CD4-positive, alpha-beta T cell treated with Interleukin-4 for 1 hour (primary cell): ENCODE data around the gene OTUB2.
A peak's percentile ranks its signal among the peaks of the same experiment; 100 is the strongest.

Source experiments
- DNase-seq, 2 donors: peaks; one replicate each; pipeline ENCODE4 v3.0.0-alpha.2; 2020 to 2022

OTUB2 gene

DNA sequence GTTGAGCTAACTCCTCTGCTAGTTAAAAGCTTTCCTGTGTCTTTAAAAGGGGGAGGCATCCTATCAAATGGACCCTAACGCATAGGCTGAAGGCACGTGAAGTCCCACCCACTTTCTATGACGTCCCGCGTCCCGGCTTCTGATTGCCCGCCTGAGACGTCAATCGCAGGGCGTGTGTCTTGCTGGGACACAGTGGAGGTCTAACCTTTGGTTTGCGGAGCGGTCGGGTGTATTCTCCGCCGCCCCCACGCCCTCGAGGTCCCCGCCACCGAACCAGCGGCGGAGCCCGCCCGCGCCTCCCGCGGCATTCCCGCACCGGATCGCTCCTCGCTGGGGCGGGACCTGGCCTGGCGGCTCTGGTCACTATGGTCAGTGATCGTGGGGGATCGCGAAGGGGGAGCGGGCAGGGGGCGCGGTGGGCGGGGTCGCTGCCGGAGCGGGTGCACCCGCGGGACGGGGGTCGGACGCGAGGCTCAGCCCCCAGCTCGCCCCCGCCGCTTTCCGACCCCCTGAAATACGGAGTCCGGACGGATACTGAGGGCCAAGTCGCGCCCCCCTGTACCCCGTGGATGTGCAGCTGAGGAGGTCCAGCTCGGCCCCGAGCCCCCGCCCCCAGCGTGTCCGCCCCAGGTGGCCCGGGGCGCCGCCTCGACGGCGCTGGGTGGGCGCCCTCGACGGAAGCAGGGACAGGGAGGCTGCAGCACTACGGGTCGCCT is at the start of gene OTUB2:
OTUB2 (plus strand) TSS at position 168 of the 716 bp plus-strand sequence; CDS start at position 366, 198 bp downstream.
- peak; percentile 98 to 99 for DNase-seq

DNA sequence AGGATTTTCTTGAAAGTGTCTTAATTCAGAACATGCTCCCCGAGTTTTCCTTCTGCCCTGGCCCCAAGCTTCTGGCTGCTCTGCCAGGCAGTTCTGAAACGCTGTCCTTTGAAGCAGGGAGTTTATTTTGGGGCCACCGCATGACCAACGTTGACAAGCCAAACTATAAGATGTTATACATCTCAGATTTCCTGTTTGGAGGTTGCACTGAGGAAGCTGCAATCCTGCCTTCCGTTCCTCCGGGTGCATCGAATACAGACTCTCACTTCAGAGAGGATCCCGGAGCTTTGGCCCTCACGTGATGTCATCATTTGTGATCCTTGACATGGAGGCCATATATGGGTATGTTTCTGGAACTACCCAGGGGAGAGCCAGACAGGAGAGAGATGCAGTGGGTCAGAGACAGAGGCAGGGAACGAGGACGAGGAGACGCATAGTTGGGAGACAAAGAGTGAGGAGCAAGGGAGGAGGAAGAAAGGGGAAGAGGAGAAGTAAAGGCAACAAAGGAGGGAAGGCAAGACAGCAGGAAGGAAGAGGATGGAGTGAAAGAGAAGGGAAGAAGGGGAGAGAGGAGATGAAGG is 49.6 kb upstream of the OTUB2 start, which contains the start of gene ASB2:
ASB2 (minus strand) TSS at position 94 of the 581 bp plus-strand sequence. CDS start 12,031 bp downstream, outside the sequence.
- no peak for DNase-seq

DNA sequence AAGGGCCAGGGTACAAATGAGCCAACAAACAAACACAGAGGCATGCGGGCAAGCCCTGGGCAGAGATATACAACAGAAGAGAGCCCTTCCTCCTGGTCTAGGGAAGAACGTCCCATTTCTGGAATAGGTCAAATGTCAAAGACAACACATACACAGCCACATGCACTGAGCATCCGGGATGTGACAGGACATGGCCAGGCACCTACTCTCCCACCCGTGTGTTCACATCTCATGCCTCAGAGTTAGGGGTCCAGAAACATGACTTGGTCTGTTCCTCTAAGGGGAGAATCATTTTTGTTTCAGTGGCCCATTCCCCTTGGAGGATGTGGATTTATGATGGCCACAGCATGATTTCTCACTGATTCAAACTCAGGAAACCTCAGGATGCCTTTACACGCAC is 49.0 kb upstream of the OTUB2 start:
- DNase-seq, result no peak

DNA sequence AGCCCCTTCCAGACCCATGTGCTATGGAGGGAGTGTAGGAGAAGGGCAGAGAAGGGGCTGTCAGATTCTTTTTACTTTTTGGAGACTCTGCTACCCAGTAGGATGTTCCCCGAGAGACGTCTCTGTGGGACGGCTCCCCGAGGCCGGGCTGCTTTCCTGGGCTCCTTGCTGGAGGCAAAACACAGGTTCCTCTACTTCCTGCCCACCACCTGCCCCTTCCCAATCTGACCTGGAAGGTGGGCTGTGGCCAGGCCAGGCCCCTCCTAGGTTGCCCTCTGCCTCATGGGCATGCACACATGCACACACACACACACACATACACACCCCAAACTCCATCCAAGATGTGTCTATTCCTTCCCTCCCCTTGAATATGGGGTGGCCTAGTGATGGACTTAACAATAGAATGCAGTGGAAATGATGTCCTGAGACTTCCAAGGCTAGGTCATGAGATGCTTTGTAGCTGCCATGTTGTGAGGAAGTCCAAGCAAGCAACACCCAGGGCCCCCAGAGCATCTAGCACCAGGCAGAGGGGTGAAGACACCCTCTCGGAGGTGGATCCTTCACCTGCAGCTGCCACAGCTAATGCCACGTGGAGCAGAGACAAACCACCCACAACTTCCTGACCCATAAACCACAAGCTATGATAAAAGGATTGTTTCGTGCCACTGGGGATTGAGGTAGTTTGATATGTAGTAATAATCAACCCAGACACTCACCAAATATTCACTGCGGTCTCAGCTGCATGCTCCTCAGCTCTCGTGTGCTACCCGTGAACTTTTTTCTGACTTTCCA is 48.2 kb upstream of the OTUB2 start:
- peak; percentile 75 to 84 for DNase-seq

DNA sequence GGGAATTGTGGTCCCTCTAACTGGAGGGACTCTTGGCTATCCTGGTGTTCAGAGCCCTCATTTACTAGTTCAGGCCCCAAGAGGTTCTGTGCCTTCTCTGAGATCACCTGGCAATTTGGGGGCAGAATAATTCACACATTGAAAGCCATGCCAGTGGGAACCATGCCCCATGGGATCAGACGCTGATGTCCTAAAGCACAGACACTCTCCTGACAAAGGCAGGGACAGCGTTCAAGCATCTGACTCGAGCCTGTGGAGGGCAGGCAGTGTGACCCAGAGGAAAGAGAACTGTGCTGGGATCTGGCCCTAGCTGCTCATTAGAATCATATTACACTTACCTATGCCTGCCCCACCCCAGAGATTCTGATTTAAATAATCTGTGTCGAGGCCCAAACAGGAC is 47.4 kb upstream of the OTUB2 start:
- no peak for DNase-seq

DNA sequence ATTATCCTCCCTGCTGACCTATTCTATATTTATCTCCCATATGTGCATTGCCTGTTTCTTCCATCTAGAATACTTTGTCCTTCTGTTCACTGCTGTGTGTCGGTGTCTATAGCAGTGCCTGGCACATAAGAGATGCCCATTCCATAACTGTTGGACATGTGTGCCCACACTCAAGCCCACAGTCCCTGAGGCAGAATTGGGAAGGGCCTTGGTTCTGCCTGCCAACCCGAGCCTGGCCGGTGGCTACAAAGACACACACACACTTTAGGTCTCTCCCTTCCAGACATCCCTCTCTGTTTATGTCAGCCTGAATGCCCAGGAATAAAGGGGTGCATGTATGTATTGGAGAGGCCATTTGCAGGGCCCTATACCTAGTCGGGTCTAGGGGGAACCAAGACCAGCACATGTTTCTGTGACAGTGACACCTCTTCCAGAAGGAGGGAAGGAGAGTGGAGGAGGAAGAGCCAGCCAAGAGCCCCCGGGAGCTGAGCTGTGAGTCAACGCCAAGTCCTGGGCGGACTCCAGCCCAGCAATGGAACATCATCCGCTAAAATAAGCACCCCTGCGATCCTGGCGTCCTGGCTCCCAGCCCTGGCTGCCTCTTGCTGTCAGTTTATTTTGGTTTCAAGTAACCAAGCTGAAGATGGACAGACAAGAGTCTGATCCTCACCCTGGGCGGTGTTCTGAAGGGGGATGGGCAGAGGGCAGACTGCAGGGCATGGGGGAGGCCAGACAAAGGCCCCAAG is 45.5 kb upstream of the OTUB2 start:
- DNase-seq, result no peak

DNA sequence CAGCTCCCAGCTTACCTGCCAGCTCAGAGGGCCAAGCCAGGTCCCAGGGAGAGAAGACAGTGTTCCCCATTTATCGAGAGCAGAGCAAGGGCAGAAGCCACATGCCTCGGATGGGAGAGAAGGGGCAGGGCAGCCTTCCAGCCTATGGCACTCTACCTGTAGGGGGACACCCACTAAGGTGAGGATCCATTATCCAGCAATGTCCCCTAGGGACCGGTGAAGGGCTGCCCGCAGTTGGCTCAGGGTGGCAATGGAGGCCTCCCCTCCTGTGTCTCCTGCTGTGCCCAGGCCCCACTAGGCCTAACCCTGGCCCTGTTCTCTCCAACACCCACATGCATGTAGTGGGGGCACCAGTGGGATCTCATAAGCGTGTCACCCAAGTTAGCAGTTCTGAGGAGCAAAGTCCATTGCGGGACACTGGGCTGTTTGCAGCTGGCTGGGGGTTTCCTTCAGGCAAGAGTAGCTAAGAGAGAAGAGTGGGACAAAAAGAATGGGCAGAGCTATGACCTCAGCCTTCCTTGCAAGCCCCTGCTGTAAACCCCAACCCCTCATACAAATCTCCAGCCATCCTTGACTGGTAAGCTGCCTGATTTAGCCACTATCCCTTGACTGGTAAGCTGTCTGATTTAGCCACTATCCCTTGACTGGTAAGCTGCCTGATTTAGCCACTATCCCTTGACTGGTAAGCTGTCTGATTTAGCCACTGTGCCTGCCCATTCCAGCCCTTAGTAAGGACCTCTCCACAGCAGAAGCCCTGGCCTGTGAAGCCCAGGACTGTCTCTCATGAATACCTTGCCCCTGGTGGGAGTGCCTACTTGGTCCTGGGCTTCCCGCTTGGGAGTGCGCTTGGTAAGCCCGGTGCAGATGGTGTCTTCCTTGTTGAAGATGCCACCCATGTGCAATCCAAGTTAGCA is 44.6 kb upstream of the OTUB2 start:
- no peak for DNase-seq

DNA sequence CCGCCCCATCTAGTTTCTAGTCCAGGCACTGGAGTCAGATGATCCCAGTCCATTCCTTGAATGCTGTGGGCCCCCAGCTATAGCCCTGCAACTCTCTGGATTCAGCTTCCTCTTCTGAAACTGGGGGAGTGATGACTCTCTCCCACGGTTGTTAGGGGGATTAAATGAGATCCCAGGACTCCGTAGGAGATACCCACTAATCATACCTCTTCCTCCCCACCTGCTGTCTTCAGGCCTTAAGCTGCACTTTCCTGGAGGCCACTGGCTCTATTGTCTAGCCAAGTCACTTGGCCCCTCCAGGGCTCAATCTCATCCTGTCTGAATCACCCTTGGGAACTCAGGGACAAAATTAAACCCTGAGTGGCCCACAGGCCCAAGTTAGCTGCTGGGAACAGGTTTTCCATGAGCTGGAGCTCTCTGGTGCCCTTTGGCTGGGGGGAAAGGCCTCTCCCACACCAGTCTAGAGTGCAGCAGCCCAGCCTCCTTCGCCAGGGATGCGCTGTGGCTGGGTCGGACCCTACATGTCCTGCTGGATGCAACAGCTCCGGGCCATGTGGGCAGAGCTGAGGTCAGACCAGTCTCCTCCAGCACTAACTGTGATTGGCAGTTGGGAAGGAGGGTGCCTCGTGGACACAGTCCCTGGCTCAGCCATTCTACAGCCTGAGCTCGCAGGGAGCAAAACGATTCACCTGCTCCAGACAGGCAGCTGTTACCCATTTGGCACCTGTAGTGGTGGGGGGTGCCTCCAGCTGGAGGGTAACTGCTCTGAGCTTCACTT is 43.7 kb upstream of the OTUB2 start:
- DNase-seq, result no peak

DNA sequence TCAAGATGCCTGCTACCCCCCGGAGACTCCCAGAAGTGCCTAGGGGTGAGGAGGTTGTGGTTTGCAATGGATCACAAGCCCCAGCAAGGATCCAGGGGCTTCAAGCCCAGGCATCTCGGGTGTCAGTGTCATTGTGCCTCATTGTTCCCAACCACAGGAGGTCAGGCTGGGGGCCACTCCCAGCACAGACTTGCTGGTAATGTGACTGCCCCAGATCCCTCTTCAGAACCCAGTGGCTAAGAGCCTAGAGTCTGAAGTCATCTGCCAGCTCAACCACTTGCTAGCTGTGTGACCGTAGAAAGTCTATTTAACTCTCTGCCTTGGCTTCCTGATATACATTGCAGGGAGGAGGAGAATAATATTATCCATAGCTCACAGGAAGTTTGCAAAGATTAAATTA is 42.1 kb upstream of the OTUB2 start:
- no peak for DNase-seq

DNA sequence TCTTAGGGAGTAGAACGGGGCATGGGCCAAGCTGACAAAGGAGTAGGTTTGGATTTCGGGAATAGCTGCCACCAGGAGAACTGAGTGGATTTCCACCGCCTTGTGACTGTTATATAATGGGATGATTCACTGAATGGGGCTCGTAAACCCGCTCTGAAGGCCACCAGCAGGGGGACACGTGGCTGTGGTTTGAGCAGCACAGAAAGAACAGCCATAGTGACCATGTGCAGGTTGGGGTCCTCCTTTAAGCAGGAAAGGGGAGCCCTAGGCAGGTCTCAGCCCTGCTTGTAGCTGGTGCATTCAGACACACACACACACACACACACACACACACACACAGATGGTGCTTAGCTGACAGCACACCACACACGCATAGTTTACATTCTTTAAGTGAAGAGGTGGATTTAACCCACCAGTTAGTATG is 41.1 kb upstream of the OTUB2 start:
- DNase-seq, result no peak

DNA sequence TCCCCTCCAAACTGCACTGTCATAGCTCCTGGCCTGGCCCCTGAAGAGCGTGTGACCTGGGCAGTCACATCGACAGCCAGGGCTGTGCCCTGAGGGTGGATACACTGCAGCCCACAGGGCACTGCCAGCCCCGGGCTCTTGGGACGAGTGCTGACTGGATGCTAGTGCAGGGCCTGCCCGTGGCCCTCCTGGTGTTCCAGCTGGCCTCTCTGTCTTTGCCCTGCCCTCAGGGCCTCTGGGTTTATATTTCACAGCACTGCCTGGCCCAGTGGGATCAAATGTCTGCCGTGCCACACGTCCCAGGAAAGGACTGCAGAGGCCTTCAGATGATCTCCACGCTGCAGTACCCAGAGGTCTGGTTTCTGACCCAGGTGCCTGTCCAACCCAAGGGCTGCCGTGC is 39.2 kb upstream of the OTUB2 start:
- no peak for DNase-seq

DNA sequence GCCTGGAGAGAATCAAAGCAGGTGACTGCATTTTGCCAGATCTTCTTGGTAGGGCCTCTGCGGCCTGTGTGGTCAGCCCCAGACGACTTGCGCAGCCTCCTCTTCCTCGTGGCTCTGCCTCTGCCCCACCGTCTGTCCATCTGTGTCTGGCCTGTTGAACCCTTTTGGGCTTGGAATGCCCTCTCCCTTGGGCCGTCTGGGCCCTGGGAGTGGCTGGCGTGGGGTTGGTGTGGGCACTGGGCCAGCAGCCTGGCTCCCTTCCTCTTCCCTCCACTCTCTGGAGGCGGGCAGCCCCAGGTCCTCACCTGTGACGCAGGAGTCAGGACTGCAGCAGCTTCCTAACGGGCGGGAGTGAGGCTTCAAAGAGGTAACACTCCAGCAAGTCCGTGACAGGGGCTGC is 38.8 kb upstream of the OTUB2 start:
- no peak for DNase-seq

DNA sequence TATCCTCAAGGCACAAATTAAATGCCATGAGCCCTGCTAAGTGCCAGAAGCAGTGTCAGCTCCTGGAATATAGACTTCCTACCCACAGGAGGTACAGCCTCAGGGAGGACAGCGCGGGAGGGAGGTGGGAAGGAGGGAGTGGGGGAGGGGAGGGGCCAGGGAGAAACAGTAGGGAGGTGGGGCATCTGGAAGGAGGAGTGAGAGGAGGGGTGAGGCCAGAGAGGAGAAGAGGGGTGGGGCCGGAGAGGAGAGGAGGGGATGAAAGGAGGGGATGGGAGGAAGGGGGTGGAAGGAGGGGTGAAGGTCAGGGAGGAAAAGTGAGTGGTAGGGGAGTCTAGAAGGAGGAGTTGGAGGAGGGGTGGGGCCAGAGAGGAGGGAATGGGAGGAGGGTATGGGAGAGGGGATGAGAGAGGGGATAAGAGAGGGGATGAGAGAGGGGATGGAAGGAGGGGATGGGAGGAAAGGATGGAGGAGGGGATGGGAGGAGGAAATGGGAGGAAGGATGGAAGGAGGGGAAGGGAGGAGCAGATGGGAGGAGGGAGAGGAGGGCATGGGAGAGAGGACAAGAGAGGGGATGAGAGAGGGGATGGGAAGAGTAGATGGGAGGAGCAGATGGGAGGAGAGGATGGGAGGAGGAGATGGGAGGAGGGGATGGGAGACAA is 38.2 kb upstream of the OTUB2 start:
- no peak for DNase-seq

DNA sequence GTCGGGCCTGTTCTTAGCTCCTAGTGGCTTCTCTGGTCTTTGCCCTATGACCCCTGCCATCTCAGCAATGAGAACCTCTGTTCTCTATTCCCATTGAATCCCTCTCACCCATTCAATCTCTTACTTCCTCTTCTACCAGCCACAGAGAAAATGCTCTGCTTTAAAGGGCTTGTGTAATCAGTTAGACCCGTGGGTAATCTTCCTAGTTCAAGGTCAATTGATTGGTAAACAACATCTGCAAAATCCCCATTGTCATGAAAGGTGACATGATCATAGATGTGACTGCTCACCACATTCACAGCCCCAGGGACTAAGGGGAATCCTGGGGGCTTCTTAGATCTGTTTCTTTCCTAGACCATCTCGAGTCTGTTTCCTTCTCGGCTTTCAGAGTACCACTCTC is 36.2 kb upstream of the OTUB2 start:
- DNase-seq, result no peak

DNA sequence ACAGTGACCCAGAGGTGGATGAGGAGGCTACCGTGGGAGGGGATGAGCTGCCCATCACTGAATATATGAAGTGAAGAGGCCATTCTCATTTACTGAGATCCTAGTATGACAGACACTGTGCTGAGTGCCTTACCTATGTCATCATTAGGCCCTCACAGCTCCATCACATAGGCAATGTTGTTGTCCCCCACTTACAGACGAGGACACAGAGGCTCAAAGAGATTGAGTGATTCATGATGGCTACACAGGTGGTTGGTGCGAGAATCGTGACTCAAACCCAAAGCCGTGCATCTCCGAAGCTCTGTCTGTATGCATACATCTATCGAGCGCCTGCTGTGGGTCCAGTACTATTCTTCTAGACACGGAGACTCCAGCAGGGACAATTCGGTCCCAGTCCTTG is 34.9 kb upstream of the OTUB2 start:
- DNase-seq, result no peak

DNA sequence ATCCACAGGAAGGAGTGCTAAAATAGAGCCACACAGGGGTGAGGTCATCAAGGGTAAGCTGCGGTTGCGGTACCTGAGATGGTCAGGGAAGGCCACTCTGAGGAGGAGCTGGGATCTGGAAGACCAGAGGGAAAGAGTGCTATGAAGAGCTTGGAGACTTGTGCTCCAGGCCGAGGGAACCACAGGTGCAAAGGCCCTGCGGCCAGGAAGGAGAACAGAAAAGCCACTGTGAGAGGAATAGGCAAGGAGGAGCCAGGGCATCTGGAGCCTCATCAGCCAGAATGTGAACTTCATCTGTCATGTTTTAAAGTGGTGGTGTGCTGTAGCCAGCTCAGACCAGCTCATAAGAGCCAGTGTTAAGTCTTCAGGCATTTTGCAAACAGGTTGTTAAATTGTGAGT is 34.5 kb upstream of the OTUB2 start:
- DNase-seq, result no peak

DNA sequence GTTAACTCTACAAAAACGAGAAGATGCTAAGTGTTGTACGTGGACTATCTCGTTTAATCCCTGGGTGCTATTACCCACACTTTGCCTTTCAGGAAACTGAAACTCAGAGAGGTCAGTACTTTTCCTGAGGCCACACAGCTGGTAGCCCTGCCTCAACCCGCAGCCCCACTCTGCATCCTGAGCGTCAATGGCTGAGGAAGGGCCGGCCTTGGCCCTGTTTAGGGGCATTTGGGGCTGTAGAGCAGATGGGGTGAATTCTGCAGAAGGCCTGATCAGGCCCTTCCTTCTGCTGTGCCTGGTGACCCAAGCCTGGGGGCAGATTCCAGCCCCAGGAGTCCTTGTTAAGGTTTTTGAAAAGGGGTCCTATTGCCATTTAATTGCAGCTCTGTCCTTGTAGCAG is 32.8 kb upstream of the OTUB2 start:
- DNase-seq, result no peak

DNA sequence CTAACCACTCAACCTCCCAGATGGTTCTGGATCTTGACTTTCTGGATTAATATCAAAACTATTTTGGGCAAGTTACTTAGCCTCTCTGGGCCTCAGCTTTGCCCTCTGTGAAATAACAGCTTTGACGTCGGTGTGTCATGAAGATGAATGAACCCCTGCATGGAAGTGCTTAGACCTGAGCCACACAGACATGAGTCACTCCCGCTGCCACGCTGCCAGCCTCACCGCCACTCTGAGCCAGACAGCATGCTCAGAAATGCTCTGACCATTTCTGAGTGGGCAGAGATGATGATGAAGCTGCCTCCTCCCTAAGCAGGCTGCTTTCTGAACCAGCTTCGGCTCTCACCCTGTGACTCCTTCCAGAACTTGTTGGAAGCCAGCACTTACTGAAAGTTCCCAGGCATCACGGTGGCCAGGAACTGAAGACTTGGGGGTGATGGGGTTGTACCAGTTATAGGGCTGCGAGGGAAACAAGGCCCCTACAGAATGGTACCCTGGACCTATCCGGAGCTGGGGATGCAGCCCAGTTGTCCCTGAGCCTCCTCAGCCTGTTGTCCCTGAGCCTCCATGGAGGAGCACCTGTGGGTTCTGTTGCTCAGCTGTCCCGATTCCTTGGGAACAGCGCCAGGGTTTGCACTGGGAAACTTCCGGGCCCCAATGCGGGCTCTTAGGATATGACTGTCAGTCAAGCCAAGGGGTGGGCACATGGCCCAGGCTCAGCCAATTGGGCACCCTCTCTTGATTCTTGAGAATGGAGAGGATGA is 31.0 kb upstream of the OTUB2 start:
- no peak for DNase-seq

DNA sequence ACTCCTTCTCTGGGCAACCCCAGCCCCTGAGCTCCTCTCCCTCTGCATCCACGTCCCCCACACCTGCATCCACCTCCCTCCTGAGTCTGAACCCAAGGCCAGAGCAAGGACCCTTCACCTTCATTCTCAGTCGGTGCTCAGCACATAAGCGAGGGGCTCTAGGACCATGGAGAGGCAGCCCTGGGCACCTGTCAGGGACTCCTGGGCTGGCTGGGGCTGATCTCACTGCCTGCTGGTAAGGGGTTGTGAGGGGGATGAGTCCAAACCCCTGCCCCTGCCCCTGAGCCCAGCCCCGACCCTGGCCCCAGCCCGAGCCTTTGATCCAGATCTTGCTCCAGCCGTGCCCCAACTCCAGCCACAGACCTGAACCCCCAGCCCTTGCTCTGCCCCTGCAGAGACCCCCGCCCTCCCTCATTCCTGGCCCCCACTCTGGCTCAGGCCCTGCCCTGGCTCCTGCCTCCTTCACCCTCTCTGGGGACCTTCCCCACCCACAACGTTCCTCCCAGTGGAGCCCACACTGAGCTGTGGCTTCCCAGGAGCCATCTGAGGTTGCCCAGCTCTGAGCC is 29.9 kb upstream of the OTUB2 start:
- DNase-seq, result no peak

DNA sequence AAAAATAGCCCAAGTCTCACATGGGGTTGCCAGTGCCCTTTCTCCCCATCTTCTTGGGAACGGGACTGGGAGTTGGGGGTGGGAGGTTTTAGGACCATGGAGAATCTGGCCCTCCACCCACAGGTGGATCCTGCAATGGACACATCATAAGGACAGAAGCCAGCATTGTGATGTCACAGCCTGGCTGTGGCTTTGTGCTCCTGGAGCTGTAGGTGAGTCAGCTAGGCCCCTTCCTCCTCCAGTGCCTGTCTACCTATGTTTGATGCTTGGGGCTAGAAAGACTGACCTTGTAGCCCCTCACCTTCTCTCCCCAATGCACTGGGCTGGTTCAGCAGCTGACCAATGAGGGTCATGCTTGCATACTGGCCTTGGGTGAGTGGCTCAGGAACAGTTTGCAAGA is 29.1 kb upstream of the OTUB2 start, which contains the start of gene CCDC197:
CCDC197 (plus strand) TSS at position 220 of the 400 bp plus-strand sequence. CDS start 831 bp downstream, outside the sequence.
- no peak for DNase-seq
